ENCODE data around the gene CARTPT.

Gene CARTPT

GRCh38 chr5:71738662-71739361 lies 19.7 kb downstream of the CARTPT start:
- no peak for DNase-seq

DNA sequence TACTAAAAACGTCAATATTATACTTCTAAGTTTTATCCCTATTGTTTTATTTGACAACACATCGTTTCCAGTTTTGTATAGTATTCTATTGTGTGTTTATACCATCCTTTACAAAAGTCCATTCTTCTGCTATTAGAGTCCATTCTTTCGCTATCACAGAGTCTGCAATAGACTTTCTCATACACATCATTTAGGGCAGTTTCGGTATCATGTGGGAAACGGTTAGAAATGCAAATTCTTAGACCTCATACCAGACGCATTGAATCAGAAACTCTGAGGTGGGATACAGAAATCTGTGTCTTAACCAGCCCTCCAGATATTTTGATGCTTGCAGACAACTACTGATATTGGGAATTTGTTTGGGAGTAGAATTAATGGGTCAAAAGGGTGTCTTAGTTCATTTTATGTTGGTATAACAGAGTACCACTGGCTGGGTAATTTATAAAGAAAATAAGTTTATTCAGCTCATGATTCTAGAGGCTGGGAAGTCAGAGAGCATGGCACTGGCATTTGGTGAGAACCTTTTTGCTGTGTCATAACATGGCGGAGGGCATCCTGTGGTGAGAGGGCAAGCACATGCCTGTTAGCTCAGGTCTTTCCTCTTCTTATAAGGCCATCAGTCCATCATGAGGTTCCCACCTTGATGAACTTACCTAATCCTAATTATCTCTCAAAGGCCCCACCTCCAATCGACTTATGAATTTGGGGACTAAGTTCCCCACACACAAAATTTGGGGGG lies 21.1 kb downstream of the CARTPT start:
- DNase-seq: no peak

DNA sequence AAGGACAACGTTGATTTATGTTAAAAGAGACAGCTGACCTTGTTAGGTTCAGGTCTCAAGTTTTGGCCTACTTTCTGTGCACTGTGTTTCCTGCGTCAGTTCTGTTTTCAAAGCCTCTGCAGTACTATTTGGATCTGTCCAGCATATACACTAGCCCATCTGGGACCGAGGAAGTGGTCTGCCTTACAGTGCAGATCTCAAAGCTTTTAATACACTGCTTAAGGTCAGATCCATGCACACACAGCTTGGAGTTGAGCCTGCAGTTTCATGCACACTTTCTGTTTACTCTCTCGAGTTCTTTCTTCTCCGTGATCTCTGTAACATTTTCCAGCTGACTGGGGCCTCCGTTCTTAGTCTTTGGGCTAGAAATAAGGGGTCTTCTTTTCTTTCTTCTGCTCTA lies 24.1 kb downstream of the CARTPT start:
- DNase-seq: no peak

DNA sequence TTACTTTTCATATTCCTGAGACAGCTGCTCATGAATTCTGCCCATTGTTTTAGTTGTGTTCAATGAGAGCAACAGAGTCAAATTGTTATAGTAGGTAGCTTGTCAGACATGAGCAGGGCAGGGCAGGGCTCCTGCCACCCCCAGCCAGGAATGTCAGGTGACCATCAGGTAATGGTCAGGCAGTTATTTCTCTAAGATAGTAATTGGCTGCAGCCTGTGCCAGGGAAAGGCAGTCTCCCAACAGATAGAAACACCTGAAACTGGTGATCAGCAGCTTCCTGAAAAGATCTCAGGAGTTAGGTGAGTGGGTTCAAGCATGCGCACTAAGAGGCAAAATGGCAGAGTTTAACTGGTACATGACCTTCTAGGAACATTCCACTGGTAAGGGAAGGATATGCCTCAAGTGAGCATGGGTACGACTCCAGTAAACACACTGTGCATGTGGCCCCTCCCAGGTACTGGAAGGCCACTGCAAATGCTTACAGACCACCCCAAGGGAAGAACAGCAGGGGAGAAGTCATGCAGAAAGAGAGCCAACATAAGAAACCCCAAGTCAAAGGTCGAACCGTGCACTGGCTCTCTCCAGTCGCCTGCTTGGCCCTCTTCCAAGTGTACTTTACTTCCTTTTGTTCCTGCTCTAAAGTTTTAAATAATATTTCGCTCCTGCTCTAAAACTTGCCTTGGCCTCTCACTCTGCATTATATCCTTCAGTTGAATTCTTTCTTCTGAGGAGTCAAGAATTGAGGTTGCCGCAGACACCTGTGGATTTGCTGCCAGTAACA lies 25.1 kb downstream of the CARTPT start:
- no peak for DNase-seq

DNA sequence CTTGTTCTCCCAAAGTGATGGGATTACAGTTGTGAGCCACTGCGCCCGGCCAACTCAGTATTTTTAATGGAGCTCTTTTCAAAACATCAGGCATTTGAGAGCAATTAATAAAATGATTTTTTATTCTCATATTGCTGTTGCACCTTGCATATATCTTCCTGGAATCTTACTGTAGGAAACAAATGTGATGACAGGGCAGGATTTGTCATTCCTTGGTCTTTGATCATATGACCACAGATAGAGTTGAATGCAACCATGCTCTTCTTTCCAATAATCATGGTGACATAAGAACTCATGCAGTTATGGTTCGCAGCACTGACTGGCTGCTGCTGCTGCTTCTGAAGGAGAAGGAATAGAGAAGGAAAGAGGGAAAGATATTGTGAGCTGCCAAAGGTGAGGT lies 28.1 kb downstream of the CARTPT start:
- DNase-seq: no peak

- no peak for DNase-seq
Measured at GRCh38 chr5:71748360-71748759, 29.3 kb downstream of the CARTPT start.

DNA sequence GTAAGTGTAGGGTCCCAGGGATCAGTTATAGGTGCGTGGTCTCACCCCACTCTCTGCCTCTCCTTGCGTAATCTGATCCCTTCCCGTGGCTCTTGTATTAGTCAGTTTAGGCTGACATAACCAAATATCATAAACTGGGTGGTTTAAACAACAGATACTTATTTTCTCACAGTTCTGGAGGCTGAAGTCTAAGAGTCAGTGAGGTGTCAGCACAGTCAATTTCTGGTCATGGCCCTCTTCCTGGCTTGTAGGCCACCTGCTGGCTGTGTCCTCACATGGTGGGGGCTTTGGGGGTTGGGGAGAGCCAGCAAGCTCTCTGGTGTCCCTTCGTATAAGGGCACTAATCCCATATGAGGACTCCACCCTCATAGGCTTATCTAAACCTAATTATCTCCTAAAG lies 32.3 kb downstream of the CARTPT start:
- no peak for DNase-seq

DNA sequence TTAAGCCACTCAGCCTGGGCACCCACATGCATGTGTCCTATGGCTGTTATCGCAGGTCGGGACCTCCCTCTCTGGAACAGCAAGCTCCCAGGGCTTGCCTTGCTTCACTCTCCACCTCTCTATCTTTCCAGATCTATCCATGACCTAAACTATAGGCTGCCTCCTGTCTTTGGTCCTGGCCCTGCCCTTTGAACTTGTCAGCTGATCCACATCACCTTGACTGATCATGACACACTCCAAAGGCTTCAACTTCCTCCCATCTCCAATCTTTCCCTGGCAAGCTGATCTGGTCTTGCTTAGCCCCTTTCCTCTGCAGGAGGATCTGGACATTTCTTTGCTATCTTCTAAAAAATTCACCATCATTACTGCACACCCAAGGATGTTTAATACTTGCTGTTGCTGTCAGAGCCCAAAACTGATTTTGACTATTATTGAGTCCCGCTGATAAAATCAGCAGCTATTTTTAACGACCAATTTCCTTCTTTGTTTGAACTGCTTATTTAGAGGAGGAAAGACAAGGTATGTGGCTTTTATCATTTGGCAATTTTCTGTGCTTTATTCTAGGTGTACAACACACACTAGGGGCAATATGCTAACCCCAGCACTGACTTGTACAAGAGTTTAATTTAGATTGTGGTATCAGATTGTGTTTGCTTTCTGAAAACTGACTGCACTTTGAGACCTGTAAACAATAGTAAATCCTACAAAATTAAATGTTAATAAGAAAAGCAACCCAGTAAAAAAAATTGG lies 33.5 kb downstream of the CARTPT start:
- DNase-seq: no peak

DNA sequence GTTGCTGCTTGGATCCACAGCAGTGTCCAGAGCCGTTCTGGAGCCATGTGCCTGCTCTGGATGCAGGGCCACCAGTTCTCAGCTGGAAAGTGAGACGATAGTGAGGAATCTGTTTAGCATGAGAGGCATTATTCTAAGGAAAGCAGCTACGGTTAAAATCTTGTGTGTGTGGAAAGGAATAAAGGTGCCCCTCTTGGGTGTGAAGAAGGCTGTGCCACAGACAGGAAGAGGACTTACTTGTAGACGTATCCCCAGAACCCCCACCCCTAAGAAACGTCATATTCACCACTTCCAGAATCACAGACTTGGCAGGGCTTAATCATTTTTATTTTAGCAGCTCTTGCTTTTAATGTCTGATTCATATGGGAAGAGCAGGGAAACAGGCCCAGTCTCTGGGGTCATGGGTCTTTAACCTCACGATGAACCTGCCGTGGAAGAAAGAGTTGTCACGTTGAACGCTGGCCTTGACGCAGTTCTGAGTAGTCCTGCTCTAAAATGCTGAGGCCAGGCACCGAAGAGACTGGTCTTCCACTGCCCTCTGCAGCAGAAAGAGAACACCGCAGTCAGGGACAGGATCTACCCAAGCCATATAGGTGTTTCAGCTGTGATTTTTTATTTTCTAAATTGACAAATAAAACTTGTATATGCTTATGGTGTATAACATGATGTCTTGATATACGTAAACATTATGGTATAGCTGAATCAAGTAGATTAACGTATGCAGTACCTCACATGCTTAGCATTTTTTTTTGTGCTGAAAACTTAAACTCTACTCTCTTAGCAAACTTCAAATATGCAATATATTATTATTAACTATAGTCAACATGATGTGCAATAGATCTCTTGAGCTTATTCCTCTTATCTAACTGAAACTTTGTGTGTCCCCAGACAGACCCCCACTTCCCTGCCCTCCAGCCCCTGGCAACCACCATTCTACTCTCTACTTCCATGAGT lies 38.8 kb downstream of the CARTPT start:
- peak in 3 of 5 experiments; percentile 0 to 65 (median 8) for DNase-seq

DNA sequence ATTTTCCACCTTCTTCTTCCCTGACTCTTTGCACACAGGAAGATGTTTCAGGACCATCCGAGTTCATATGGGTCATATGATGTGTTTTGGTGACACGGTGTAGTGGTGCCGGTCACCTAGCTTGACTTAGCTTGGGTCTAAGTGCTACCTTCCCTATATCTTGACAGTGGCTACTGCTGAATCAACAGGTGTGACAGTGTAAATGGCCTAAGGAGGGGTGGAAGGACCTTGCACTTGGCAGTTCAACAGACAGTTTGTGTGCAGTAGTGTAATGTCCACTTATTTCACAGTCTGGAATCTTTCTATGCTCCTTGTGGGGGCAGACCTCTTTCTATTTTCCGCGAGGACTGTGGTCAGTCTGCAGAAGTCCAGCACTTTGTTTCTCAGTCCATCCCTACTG lies 43.8 kb downstream of the CARTPT start:
- no peak for DNase-seq

DNA sequence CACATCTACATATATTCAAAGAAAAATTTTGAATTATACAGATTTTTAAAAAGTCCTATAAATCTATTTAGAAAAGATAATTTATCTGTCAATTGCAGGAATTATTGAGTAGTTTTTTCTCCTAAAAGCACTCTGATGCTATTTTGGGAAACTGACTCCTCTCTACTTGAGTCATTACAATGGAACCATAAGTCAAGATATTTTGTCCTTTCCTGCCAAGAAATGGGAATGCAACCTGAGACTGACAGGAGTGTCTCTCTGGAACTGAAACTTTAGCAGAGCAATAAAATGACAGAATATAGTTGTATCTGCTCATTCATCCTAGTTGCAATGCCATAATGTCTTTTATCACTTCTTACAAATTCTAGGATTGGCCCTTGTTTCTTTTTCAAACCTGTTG lies 48.6 kb downstream of the CARTPT start:
- no peak for DNase-seq

GRCh38 chr5:71769287-71769686 lies 50.2 kb downstream of the CARTPT start:
- no peak for DNase-seq

DNA sequence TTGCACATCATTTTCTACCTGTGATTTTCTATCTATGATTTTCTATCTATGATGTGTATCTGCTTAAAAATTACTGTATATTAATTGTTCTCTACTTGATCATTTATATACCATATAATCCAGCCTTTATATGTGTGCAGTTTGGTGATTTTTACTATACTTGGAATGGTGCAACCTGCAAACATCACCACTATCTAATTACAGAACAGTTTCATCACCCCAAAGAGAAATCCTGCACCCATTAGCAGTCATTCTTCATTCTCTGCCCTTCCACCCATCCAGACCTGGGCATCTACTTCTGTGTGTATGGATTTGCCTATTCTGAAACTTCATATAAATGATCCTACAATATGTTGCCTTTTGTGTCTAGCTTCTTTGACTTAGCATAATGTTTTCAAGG lies 51.3 kb downstream of the CARTPT start:
- DNase-seq: no peak

Data from T-helper 2 cell (primary cell).